GM21737 (cell line): ENCODE data around the gene KCNAB1.

ENCODE experiments used
- ATAC-seq: cut with Tn5 transposase; IDR thresholded peaks from one replicate; pipeline ENCODE4 v1.9.1; 2021; ENCODE audit warnings: mild to moderate bottlenecking, moderate library complexity; ENCODE audit not compliant: unreplicated experiment

KCNAB1 gene

DNA sequence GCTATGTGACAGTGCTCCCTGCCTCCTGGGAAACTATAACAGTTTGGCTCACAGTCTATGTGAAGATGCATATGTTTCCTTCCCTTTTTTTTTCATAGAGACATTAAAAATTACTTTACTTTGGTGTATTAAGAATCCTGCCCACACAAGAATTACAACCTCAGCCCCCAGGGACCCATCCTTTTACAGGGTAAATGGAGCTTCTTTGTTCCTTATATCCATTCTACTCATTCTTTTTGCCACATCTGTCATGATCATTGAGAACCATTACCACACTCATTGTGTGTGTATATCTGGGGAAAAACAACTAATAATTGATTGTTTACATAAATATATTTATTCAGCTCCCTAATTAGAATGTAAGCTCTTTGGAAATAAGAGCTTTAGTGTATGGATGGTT, 277.2 kb downstream of the KCNAB1 start:
- no peak for ATAC-seq

DNA sequence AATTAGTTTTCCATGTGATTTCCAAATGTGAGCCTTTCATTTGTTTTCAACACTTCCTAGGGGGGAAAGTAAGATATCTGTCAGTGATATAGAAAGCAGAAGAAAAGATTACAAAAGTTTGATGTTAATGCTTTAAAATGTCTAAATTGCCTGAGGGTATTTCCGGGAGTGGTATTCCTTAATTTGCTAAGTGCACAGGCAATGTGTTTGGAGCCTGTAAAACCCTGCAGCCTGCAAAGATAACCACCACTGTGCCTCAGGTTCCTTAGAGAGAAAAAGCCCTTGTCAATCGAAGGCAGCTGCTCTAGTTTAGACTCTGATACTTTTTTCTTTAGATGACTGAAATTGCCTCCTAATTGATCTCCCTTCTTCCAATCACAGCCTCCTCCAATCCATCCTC, 279.7 kb downstream of the KCNAB1 start:
- ATAC-seq, result no peak

- ATAC-seq, result no peak
Measured at GRCh38 chr3:156400735-156401134, 280.4 kb downstream of the KCNAB1 start.

GRCh38 chr3:156404217-156404616, 283.8 kb downstream of the KCNAB1 start:
- ATAC-seq, result no peak

- ATAC-seq, result no peak
Measured at GRCh38 chr3:156406393-156406792, 286.0 kb downstream of the KCNAB1 start.

- ATAC-seq, result no peak
Measured at GRCh38 chr3:156407617-156408225, 287.3 kb downstream of the KCNAB1 start.

- no peak for ATAC-seq
Measured at GRCh38 chr3:156409694-156410093, 289.3 kb downstream of the KCNAB1 start.

DNA sequence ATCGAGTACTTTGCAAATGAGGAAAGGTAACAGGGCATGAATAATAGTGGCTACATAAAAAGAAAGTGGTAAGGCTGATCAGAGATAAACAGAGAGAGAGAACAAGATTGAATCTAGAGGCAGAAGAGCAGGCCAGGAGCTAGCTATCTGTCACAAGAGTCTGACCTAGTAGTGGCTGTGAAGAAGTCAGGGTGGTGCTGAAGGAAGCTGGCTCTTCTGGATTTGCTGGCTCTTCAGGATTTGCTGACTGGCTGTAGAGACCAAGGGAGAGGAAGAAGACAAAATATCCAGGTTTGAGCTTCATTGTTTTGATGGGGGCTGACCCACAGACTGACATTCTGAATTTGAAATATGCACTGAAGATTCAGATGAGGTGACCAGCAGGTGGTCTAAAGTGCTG, 292.2 kb downstream of the KCNAB1 start:
- no peak for ATAC-seq

DNA sequence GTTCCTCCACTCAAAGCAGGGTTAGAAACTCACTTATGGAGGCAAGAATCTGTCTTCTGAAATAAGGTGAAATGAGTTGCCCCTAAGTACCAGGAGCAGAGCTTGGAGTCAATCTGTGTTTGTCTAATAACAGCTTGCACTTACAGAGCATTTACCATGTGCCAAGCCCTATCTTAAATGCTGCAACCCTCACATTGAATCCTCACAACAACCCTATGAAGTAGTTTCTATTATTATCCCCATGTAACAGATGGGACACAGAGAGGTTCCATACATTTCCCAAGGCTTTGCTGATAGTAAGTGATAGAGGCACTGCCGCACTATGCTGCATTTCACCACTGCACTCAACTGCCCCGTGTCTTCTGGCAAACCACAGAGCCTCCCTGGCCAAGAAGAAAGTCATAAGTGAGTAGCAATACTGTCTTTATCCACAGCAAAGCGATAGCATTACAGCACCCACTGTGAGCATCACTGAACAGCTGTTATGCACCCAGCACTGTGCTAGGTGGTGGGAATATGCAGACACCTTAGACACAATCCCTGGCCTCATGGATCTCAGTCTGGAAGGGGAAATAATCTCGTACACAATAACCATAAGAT, 293.0 kb downstream of the KCNAB1 start:
- ATAC-seq, result no peak

DNA sequence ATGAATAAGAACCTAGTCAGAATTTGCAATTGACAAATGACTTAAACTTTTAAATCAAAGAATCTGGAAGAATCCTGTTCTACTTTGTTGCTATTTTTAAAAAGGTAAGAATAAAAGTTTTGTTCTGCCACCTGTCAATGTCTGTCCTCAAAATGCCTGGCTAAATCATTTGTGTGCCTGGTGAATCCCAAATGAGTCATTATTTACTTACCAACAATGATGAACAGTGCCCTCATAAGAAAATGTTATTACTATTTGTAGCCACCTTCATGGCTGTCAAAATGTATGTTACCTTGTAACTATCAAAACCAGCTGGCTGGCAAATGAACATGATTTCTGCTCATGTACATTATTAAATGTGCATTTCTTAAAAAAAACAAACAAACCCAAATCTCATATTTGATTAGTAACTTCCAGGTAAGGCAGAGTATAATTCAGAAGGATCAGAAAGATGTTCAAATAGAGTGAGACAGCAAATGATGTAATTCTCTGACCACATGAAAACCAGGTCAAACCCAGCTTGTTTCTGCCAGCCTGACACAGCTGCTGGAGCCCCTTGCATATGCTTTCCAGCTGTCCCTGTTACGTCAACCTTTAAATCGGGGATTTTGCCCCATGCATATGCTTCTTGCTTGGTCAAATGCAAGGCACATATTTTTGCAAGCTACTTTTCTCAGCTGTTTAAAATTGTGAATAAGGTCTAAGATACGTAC, 296.6 kb downstream of the KCNAB1 start:
- ATAC-seq, result no peak

- ATAC-seq, result no peak
Measured at GRCh38 chr3:156417559-156418132, 297.3 kb downstream of the KCNAB1 start.

DNA sequence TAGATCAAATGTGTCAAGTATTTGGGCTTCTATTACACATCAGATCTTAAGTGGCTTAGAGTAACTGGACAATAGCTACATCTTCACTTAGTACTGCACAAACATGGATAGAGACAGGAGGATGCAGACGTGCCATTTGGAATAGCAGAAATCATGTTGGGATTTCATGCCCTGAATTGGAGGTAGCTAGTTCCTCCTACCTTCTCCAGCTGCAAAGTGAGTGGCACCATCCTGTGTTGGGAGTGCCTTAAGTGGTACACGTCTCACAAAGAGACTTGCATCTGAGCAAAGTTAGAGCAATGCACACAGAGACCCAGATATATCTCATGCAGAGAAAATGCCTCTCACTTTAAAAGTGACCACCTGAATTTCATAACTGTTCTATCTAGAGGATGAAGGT, 298.1 kb downstream of the KCNAB1 start:
- ATAC-seq, result no peak

DNA sequence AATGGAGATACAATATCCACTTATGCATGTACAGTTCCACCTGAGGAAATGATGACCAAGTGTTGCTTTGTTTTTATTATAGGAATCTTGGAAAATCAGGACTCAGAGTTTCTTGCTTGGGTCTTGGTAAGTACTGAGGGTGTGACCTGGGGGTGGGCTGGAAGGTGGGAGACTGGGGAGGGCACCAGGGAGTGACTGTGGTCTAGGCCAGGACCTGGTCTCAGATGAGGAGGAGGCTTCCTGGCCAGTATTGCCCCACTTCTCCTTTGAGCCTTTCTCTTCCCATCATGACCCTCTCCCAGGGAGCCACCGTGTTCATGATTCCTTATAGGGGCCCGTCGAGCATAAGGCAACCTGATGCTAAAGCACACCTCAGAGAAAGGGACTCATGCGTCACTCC, 301.2 kb downstream of the KCNAB1 start:
- no peak for ATAC-seq

DNA sequence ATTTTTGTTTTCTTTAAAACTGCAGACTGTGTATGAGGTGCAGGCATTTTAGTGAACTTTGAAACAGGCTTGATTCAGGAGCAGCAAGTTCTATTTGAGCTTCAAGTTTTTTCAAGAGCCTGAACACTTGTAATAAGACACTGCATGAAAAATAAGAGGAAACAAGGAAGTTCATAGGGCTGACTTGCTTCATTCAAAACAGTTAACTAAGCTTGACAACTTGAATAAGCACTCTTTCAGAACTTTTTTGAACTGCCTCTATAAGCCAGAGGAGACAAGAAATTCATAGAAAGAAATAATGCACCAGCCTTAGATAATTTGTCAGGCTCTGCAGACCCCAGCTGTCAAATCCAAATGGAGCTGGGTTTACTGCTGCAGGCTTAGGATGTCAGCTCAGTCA, 304.4 kb downstream of the KCNAB1 start:
- no peak for ATAC-seq

- ATAC-seq, result no peak
Measured at GRCh38 chr3:156425651-156426050, 305.3 kb downstream of the KCNAB1 start.

- ATAC-seq, result no peak
Measured at GRCh38 chr3:156429125-156429524, 308.7 kb downstream of the KCNAB1 start.

DNA sequence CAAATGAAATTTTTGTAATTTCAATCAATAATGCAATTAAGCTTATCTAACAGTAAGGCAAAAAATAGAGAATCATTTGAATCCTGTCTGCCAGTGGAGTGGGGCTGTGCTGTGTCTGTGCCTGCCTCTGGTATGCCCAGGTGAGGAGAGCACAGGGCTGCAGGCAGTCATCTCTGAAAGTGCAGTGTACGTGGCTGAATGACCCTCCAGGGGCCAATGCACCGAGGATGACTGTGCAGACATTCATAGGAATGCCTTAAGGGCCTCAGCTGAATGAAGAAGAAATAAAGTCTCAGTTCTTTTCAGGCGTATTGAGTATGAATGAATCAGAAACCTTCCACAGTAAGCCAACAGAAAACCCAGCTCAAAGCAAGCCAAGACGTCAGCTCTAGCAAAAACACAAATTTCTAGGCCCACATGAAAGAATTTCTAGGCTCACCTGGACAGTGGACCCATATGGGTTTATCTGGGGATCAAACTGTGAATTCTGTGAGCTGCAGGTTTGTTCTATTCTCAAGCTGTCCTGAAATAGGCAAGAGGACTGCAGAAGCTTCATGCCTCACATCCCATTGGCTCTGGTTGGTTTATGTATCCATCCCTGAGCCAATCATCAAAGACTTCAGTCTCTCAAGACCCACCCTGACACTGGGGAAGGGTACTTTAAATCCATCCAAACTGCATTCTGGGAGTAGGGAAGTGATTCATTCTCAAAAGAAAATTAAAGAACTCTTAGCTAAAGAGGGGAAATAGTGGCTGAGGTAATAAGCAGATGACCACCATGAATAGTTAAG, 311.2 kb downstream of the KCNAB1 start:
- ATAC-seq, result no peak

DNA sequence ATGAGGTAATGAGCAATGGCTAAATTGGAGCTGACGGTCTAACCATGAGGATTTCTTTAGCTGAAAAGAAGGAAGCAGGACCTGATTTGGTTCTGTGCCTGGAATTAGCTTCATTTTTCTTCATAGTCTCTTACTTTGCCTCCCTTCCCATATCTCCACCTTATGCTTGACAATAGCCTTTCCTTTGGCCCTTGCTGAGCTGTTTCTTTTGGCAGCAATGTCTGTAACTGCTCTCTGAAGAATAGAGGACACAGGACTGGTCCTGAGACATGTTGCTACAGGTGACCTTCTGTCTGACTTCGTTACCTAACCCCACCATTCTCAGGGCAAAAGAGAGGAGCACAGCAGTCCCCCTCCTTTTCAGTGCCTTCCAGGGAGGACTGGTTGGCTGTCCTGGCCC, 312.2 kb downstream of the KCNAB1 start:
- no peak for ATAC-seq

GRCh38 chr3:156433138-156433537, 312.8 kb downstream of the KCNAB1 start:
- ATAC-seq, result no peak

DNA sequence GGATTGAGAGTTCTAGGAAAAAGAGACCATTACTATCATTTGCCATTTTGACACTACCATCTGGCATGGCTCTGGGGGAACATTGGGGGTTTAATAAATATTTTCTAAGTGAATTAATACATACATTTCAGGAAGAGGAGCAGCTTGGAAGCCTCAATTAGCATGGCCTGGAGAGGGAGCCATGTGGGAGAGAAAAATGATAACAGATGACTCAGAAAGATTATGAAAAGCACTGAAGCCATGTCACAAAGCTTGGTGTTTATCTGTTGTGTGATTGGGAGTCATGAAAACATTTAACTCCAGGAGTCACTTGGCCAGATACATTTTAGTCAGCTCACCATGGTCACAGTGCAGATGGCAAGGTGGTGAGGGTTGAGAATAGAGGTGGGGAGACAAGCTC, 313.5 kb downstream of the KCNAB1 start:
- ATAC-seq, result no peak

GRCh38 chr3:156434921-156435320, 314.5 kb downstream of the KCNAB1 start:
- no peak for ATAC-seq
